GM19238 (cell line): ENCODE data around the gene CAPN12.
A peak's percentile ranks its signal among the peaks of the same experiment; 100 is the strongest.

Experiments
- DNase-seq: peaks from one replicate; pipeline ENCODE4 v3.0.0; 2011; ENCODE audit warnings: low spot score; ENCODE audit not compliant: insufficient read length

CAPN12 gene

GRCh38 chr19:38697641-38698071 is 46.6 kb downstream of the CAPN12 start:
- no peak for DNase-seq

- DNase-seq: no peak
Measured at GRCh38 chr19:38697197-38697596, 47.1 kb downstream of the CAPN12 start.

- no peak for DNase-seq
Measured at GRCh38 chr19:38696729-38697055, 47.6 kb downstream of the CAPN12 start.

- DNase-seq: no peak
Measured at GRCh38 chr19:38695832-38696728, 48.2 kb downstream of the CAPN12 start.

GRCh38 chr19:38695317-38695683 is 49.0 kb downstream of the CAPN12 start:
- no peak for DNase-seq

- peak; percentile 65 for DNase-seq
Measured at GRCh38 chr19:38693380-38694223, 50.7 kb downstream of the CAPN12 start.

GRCh38 chr19:38692458-38693379 is 51.6 kb downstream of the CAPN12 start:
- no peak for DNase-seq

- no peak for DNase-seq
Measured at GRCh38 chr19:38691938-38692457, 52.3 kb downstream of the CAPN12 start.

- DNase-seq: no peak
Measured at GRCh38 chr19:38690832-38691231, 53.4 kb downstream of the CAPN12 start.

- no peak for DNase-seq
Measured at GRCh38 chr19:38690146-38690545, 54.1 kb downstream of the CAPN12 start.

GRCh38 chr19:38687837-38688378 is 56.4 kb downstream of the CAPN12 start:
- no peak for DNase-seq

GRCh38 chr19:38686530-38686888 is 57.8 kb downstream of the CAPN12 start:
- peak; percentile 62 for DNase-seq

- DNase-seq: peak; percentile 50
Measured at GRCh38 chr19:38685666-38686529, 58.4 kb downstream of the CAPN12 start.

GRCh38 chr19:38684862-38685665 is 59.2 kb downstream of the CAPN12 start:
- DNase-seq: no peak

- no peak for DNase-seq
Measured at GRCh38 chr19:38684078-38684861, 60.0 kb downstream of the CAPN12 start.

- DNase-seq: no peak
Measured at GRCh38 chr19:38683393-38684077, 60.7 kb downstream of the CAPN12 start.

- no peak for DNase-seq
Measured at GRCh38 chr19:38682872-38683392, 61.3 kb downstream of the CAPN12 start.
